NT2/D1 (cell line): Measurements from ENCODE around the gene AQP11.

Experiments used
- YY1 ChIP-seq: IDR thresholded peaks from 2 replicates; pipeline ENCODE4 v1.6.1; 2011; ENCODE audit not compliant: insufficient read length, insufficient read depth
- ZNF274 ChIP-seq: IDR thresholded peaks from 2 replicates; pipeline ENCODE4 v1.6.1; 2011; ENCODE audit warnings: mild to moderate bottlenecking, low read depth, low read length

GRCh38 chr11:77630157-77630710, 40.5 kb downstream of the AQP11 start:
- TF ChIP-seq ZNF274 (no peak), YY1 (no peak)
